ENCODE measurements around the gene MMP11.

DNA sequence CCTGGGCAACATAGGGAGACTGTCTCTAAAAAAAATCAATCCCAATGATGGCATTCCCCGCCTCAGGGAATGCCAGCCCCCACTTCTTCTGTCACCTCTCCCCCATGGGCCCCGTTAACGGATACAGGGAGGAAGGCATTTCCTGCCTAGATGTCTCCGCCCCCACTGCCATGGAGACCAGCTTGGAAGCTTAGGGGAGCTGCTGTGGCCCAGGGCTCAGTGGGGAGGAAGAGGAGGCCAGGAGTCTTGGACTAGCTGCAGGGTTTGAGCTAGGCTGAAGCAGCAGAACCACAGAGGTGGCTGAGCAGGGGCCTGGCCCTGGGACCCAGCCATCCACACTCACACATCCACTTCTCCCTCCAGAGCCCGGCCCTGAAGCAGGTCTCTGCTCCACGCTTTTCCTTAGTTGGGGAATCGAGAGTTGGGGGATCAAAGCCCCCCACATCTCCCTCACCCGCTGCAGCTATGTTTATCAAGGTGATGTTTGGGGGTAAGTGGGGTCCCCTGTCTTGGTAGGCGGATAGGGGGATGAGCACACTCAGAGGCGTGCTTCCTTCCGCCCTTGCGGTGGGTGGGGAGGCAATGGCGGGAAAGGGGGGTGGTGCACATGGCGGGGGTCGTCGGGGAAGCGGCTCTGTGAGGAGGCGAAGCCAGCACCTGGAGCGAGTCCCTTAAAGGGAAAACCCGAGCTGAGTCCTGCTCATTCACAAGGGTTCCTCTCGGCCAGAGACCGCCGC, 9.6 kb upstream of the MMP11 start, which contains the start of gene C22orf15:
- TF ChIP-seq, protein P1, sequence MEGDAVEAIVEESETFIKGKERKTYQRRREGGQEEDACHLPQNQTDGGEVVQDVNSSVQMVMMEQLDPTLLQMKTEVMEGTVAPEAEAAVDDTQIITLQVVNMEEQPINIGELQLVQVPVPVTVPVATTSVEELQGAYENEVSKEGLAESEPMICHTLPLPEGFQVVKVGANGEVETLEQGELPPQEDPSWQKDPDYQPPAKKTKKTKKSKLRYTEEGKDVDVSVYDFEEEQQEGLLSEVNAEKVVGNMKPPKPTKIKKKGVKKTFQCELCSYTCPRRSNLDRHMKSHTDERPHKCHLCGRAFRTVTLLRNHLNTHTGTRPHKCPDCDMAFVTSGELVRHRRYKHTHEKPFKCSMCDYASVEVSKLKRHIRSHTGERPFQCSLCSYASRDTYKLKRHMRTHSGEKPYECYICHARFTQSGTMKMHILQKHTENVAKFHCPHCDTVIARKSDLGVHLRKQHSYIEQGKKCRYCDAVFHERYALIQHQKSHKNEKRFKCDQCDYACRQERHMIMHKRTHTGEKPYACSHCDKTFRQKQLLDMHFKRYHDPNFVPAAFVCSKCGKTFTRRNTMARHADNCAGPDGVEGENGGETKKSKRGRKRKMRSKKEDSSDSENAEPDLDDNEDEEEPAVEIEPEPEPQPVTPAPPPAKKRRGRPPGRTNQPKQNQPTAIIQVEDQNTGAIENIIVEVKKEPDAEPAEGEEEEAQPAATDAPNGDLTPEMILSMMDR (IDR thresholded peaks at IDR 0.05): no peak
- TF ChIP-seq POLR2A (IDR thresholded peaks at IDR 0.05): no peak
